GM12878 (cell line): ENCODE results near the gene GORASP2. TPM values are rescaled to one million over a fixed set of nuclear protein-coding genes. Genes with fewer than 3 reads are reported as not detected.
"Not testable (repeated sequence)": the region's sequence is repeated elsewhere in the genome, so short reads cannot be mapped to it uniquely, and the experiment has no call there.

Source experiments
- ATAC-seq: fragments of 200-7000 bp; cut with Tn5 transposase; 3 replicates; pipeline ENCODE4 v1.9.1; 2020; ENCODE audit warnings: mild to moderate bottlenecking, moderate library complexity
- BruUV-seq: library from RNA; stranded (reverse); fragments of 400-500 nt; replicated peaks from 2 replicates; lab custom pipeline; 2021; lab: Mats Ljungman, UMichigan
- CTCF ChIA-PET: fragments of 300-600 bp; sonication (Branson Sonifier 250); formaldehyde crosslinking; extraction: SDS; loops from one replicate; lab custom pipeline; 2021; ENCODE audit warnings: inconsistent platforms; lab: Yijun Ruan, JAX
- POLR2A ChIA-PET: fragments of 350-600 bp; formaldehyde crosslinking; extraction: SDS; loops from one replicate; lab custom pipeline; 2021; ENCODE audit warnings: inconsistent platforms; lab: Charles Lee
- RAD21 ChIA-PET: fragments of 300-600 bp; sonication (Branson Sonifier 250); formaldehyde crosslinking; loops from one replicate; lab custom pipeline; 2023; ENCODE audit warnings: antibody characterized with exemption; ENCODE audit not compliant: unreplicated experiment; lab: Charles Lee
- SMC1A ChIA-PET: fragments of 300-600 bp; sonication (Branson Sonifier 250); formaldehyde crosslinking; loops from one replicate; lab custom pipeline; 2023; ENCODE audit not compliant: unreplicated experiment, uncharacterized antibody; lab: Charles Lee
- DNase-seq: peaks from one replicate; pipeline ENCODE4 v3.0.0-alpha.2; 2011; ENCODE audit warnings: low read depth, low spot score
- FAIRE-seq: peaks from 3 replicates; lab custom pipeline; 2011; peaks lifted over from hg19 to GRCh38; lab: Jason Lieb, UNC
- H2AFZ ChIP-seq: 2 replicates; pipeline ENCODE4 v1.6.0; 2011; ENCODE audit warnings: low read depth, low read length, control low read depth; ENCODE audit not compliant: control insufficient read depth
- H3K27ac ChIP-seq: 2 replicates; pipeline ENCODE4 v1.5.1; 2011; ENCODE audit warnings: control low read depth; ENCODE audit not compliant: control insufficient read depth, insufficient read depth
- H3K27me3 ChIP-seq, 2 experiments: replicated peaks in 1 of 2; 2 replicates each; pipeline versions ENCODE4 v1.6.0 to v1.6.1; 2011; ENCODE audit warnings: low read length in 1 of 2; ENCODE audit not compliant: control insufficient read depth in 2 of 2, insufficient read depth in 2 of 2
- H3K36me3 ChIP-seq, 2 experiments: 2 replicates each; pipeline ENCODE4 v1.5.1; 2011; ENCODE audit warnings: low read length in 1 of 2; ENCODE audit not compliant: control insufficient read depth in 2 of 2, insufficient read depth in 2 of 2
- H3K4me1 ChIP-seq: 2 replicates; pipeline ENCODE4 v1.6.1; 2011; ENCODE audit warnings: mild to moderate bottlenecking, low read length, moderate library complexity, mixed read lengths; ENCODE audit not compliant: control insufficient read depth, insufficient read depth
- H3K4me2 ChIP-seq: 2 replicates; pipeline ENCODE4 v1.6.0; 2011; ENCODE audit warnings: control low read depth; ENCODE audit not compliant: control insufficient read depth, insufficient read depth
- H3K4me3 ChIP-seq: fragments of 200-600 bp; sonication (generic); 2 replicates; pipeline ENCODE4 v1.5.1; 2016
- H3K79me2 ChIP-seq: 2 replicates; pipeline ENCODE4 v1.6.0; 2011; ENCODE audit warnings: low read length; ENCODE audit not compliant: control insufficient read depth, insufficient read depth
- H3K9ac ChIP-seq: 2 replicates; pipeline ENCODE4 v1.8.0; 2011; ENCODE audit warnings: low read length, control low read depth, mixed read lengths; ENCODE audit not compliant: control insufficient read depth, insufficient read depth
- H3K9me3 ChIP-seq: replicated peaks from 3 replicates; pipeline ENCODE4 v1.5.1; 2011; ENCODE audit warnings: mild to moderate bottlenecking, low read length; ENCODE audit not compliant: control insufficient read depth, insufficient read depth
- H4K20me1 ChIP-seq: 2 replicates; pipeline ENCODE4 v1.6.0; 2011; ENCODE audit not compliant: control insufficient read depth, insufficient read depth
- ATF7 ChIP-seq: fragments of 450-650 bp; IDR thresholded peaks from 2 replicates; pipeline ENCODE4 v1.6.1; 2016; ENCODE audit warnings: low read depth, mild to moderate bottlenecking
- MTA2 ChIP-seq: fragments of 450-650 bp; IDR thresholded peaks from 2 replicates; pipeline ENCODE4 v1.6.1; 2016; ENCODE audit warnings: low read depth, mild to moderate bottlenecking, moderate library complexity
- PKNOX1 ChIP-seq: fragments of 450-650 bp; IDR thresholded peaks from 2 replicates; pipeline ENCODE4 v1.6.1; 2016; ENCODE audit warnings: mild to moderate bottlenecking
- RFX5 ChIP-seq: IDR thresholded peaks from 2 replicates; pipeline ENCODE4 v1.6.1; 2011; ENCODE audit warnings: low read depth, low read length, improper control_type of control experiment
- RUNX3 ChIP-seq: IDR thresholded peaks from 2 replicates; pipeline ENCODE4 v1.6.1; 2012; ENCODE audit warnings: low read length, inconsistent platforms
- WGBS: methylation state at CpG from one replicate; pipeline ENCODE4 v1.1.6; 2016; ENCODE audit warnings: low lambda C conversion rate; ENCODE audit not compliant: insufficient replicate concordance, insufficient coverage; ENCODE audit errors: missing lambda C conversion rate; 5-methylcytosine and 5-hydroxymethylcytosine counted together
- in situ Hi-C: fragments of 300-500 bp; cut with MboI; formaldehyde crosslinking; loops from 9 replicates; pipeline ENCODE4 v1.14.3; 2018; ENCODE audit warnings: mixed read lengths
- intact Hi-C: fragments of 100-400 bp; cut with micrococcal nuclease; formaldehyde crosslinking; loops from one replicate; pipeline ENCODE4 v1.14.2; 2022; ENCODE audit not compliant: unreplicated experiment
- polyA plus RNA-seq, 11 experiments: library from polyadenylated mRNA; depleted of rRNA in 4 of 11; unstranded in 6 of 11; stranded (reverse) in 5 of 11; fragments of >200 nt; fragmentation: Nextera tagmentation in 4 of 11; fragmentation: Illumina TruSeq in 1 of 11; extraction: Ambion mirVana in 4 of 11; extraction: Trizol in 1 of 11; gene quantifications; 1 replicate in 1 of 11; 2 replicates in 10 of 11; pipeline versions ENCODE4 v1.2.1 to v1.2.3, GENCODE V29; 2011 to 2016; ENCODE audit warnings: inconsistent platforms in 2 of 11, missing spikeins in 2 of 11, low read depth in 1 of 11
- total RNA-seq, 4 experiments: library from RNA; depleted of rRNA in 3 of 4; stranded (reverse); fragments of >200 nt in 3 of 4; fragmentation: Illumina TruSeq in 1 of 4; extraction: Trizol in 1 of 4; gene quantifications; 2 replicates each; pipeline versions ENCODE4 v1.2.1 to v1.2.3, GENCODE V29; 2013 to 2021

The GORASP2 gene
- total and polyA plus RNA-seq, 10 of the 15 experiments (the other 5 are each of a cell fraction or from before 2014, with no cell fraction given): 26.3 to 169 (median 103) TPM

DNA sequence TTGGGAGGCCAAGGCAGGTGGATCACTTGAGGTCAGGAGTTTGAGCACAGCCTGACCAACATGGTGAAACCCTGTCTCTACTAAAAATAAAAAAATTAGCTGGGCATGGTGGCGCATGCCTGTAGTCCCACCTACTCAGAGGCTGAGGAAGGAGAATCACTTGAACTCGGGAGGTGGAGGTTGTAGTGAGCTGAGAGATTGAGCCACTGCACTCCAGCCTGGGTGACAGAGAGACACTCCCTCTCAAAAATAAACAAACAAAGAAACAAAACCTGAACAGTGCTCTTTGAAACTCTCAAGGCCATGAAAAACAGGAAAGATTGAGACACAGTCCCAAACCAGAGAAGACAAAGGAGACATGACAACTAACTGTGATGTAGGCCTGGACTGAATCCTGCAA lies 7.2 kb upstream of the GORASP2 start:
- RAD21 ChIA-PET, CTCF ChIA-PET, intact Hi-C loops, H3K9ac ChIP-seq, H3K4me3 ChIP-seq, H3K79me2 ChIP-seq, H3K4me1 ChIP-seq, H3K27ac ChIP-seq, H3K4me2 ChIP-seq, ATAC-seq, FAIRE-seq, SMC1A ChIA-PET, POLR2A ChIA-PET, H4K20me1 ChIP-seq, H3K27me3 ChIP-seq, H2AFZ ChIP-seq, H3K36me3 ChIP-seq, DNase-seq, BruUV-seq, in situ Hi-C loops: not testable (repeated sequence)
- 95% methylated on average over 2 of the region's 2 CpGs for WGBS
- H3K9me3 ChIP-seq: peaks cover 22% of the 10 kb centered on the region

DNA sequence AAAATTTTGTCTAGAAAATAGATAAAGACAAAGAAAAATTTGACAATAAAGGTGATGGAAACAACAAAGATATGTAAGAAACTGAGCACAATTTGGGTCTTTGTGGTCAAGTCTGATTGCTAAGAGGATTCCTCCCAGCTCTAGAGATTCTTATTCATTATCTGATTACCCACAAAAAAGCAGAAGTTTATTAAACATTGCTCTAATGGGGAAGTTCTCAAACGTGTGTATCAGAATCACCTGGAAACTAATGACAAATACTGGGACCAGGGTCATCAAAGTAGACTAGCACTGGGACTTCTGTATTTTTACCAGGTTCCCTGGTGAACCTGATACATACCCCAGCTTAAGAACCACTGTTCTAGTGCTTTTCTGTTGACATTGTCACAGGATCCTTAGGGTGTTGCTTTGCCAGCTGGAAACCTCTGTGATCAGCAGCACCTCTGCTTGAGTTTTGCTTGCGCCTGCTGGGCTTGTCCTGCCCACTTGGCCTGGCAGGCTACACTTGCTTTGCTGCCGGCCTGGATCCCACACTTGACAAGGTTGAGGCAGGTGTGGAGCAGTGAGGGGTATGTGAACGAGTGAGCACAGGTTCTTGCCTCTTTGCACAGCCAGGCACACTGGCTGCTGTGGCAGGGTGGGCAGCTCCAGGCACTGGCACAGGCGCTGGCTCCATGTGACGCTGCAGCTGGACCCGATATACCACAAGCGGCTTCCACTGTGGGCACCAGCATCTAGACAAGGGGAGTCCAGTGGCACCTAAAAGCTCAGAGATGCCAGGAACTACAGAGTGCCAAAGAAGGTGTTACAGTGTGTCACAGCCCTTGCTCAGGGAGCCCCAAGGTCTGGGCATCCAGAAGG lies 6.2 kb upstream of the GORASP2 start:
- Histone ChIP-seq H3K27ac (no peak overlapping the region), H3K4me1 (no peaks in the 10 kb centered on the region), H3K36me3 (no peaks in the 10 kb centered on the region)
- in situ Hi-C loops: no loop called here
- SMC1A ChIA-PET: interaction anchor here (0.5 kb wide), 1 partner anchor 1501 kb away, joined by 3 read pairs; no protein-coding TSS in a partner anchor
- no peak for FAIRE-seq
- peak; percentile 70 for TF ChIP-seq RFX5
- peak; percentile 16; the same call in 1 of the 2 replicates for TF ChIP-seq RUNX3
- TF ChIP-seq ATF7: no peak
- TF ChIP-seq PKNOX1: no peak
- TF ChIP-seq MTA2: peak; percentile 50; the same call in 1 of the 2 replicates
- TF ChIP-seq, all 136 proteins: peak for 3
- H3K79me2 ChIP-seq: no peaks in the 10 kb centered on the region
- RAD21 ChIA-PET: no interaction called here
- WGBS: 60% methylated on average over 8 of the region's 8 CpGs
- DNase-seq (no peak), ATAC-seq (peak; percentile 55)
- no peak overlapping the region for H2AFZ ChIP-seq
- no peaks in the 10 kb centered on the region for H4K20me1 ChIP-seq
- no TSS peak for BruUV-seq
- POLR2A ChIA-PET: interaction anchor here (0.6 kb wide), 1 partner anchor 27 kb away, joined by 4 read pairs; no protein-coding TSS in a partner anchor
- H3K4me2 ChIP-seq: no peak overlapping the region
- H3K4me3 ChIP-seq: no peak overlapping the region
- H3K9ac ChIP-seq: no peak overlapping the region
- H3K9me3 ChIP-seq: peaks cover 14% of the 10 kb centered on the region
- intact Hi-C loops: no loop called here
- CTCF ChIA-PET: interaction anchor here (1.8 kb wide), 1 partner anchor 50 kb away, joined by 4 read pairs; no protein-coding TSS in a partner anchor
- H3K27me3 ChIP-seq: no peaks in the 10 kb centered on the region
